ENCODE measurements around the gene LTBP3.

LTBP3 gene

GRCh38 chr11:65571420-65571819, 13.3 kb upstream of the LTBP3 start:
- DNase-seq (ENCODE audit: low spot score) = no peak

DNA sequence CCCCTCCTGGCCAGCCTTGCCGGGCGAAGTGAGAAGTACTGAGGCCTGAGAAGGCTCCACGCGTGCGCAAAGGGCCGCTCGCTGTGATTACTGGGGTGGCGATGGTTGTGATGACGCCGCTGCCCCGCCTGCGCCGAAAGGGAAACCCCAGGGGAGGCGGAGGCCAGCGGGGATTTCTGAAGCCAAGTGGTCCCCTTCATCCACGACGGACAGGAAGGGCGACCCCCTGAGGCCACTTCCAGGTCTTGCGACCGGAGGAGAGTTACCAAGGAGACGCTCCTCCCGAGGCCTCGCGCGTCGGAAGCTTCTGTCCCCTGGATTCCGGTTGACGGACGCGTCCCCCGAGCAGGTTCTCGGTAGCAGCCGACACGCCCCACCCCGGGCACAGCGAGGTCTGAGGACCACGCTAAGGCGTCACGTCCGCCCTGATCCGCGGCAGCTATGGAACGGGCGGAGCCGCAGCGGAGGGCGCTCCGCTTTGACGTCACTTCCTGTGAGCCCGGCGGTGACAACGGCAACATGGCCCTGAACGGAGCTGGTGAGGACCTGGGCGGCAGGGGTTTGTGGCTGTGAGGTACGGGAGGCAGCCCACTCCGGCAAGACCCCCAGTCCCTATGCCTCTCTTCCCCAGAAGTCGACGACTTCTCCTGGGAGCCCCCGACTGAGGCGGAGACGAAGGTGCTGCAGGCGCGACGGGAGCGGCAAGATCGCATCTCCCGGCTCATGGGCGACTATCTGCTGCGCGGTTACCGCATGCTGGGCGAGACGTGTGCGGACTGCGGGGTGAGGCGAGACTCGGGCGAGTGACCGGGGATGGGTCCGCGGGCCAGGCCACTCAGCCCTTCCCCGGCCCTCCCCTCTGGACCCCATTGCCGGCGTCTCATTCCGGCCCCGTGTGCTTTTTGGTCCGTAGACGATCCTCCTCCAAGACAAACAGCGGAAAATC, 12.1 kb upstream of the LTBP3 start, which contains the start of gene ZNRD2:
TSS of gene ZNRD2 (plus strand) at position 505 of the 946 bp plus-strand sequence. CDS start at position 520, 15 bp downstream.
- peak; percentile 98 for DNase-seq (ENCODE audit: low spot score)

GRCh38 chr11:65569164-65569972, 11.2 kb upstream of the LTBP3 start:
- DNase-seq (ENCODE audit: low spot score) = no peak

DNA sequence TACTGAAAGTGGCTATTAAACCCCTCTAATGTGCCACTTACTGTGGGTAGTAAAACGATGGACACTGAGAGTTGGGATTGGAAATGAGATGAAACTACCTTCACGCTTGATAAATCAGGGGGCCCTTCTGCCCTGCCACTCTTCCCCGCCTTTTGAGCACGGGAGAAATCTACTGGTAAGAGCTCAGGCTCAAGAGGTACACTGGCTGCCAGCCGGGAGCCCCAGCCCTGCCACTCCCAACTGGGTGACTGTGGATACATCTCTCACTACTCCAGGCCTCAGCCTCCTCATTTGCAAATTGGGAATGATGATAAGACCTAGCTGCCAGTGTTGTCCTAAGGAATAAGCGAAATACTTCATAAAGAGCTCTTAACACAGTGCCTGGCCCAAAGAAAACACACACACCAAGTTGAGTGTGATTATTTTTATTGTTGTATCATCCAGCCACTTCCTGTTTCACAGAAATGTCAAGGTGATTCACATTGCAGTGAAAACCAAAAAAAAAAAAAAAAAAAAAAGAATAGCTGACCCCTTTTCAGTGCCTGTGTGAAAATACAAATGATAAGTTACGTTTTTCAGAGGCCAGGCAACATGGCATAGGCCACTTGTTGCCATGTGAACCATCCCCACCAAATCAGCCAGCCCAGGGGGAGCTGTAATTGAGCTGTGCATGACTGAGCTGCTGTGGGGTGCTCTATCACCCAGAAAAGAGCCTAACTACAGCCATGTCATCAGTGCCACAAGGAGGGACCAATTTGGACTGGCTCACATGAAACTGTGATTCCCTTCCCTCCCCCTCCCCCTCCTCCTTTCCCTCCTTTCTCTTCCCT, 7.7 kb upstream of the LTBP3 start:
- peak; percentile 86 for DNase-seq (ENCODE audit: low spot score)

GRCh38 chr11:65564879-65565559, 6.9 kb upstream of the LTBP3 start:
- peak; percentile 43 for DNase-seq (ENCODE audit: low spot score)

GRCh38 chr11:65563601-65564000, 5.4 kb upstream of the LTBP3 start:
- DNase-seq (ENCODE audit: low spot score) = no peak

- no peak for DNase-seq (ENCODE audit: low spot score)
Measured at GRCh38 chr11:65562788-65563187, 4.6 kb upstream of the LTBP3 start.

- no peak for DNase-seq (ENCODE audit: low spot score)
Measured at GRCh38 chr11:65562020-65562419, 3.9 kb upstream of the LTBP3 start.

DNA sequence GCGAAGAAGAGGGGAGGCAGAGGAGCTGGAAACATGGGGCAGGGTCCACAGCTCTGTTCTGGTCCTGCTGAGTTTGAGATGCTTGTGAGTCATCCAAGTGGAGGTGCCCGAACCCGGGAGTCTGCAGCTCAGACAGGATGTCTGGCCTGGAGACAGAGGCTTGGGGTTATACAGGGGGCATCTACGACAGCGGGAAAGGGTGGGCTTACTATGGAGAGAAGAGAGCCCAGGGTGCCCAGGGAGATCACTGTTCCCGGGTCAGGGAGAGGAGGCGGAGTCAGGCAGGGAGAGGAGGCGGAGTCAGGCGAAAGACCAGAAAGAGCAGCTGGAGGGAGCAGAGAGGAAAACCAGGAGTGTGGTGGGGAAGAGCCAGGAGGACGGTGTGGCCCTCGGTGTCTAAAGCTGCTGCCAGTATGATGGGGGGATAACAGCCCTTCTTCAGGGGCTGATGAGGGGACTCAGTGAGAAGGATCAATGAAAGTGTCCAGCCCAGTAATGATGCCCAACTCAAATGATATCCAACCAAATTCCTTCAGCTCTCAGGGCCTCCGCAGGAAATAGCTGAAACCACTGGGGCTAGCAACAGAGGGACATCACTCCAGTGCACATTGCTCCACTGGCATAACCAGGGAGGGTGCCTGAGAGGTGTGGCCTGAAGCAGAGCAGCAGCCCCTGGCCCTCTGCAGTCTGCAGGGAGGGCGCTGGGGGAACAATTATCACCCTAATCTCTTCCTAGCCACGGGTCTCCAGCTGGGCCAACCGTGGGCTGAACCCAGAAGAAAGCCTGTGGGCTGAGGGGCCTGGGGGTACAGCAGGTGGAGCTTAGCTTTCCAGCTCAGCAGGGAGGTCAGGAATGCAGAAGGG, 2.6 kb upstream of the LTBP3 start:
- DNase-seq (ENCODE audit: low spot score) = no peak

GRCh38 chr11:65559951-65560537, 1.9 kb upstream of the LTBP3 start:
- no peak for DNase-seq (ENCODE audit: low spot score)

DNA sequence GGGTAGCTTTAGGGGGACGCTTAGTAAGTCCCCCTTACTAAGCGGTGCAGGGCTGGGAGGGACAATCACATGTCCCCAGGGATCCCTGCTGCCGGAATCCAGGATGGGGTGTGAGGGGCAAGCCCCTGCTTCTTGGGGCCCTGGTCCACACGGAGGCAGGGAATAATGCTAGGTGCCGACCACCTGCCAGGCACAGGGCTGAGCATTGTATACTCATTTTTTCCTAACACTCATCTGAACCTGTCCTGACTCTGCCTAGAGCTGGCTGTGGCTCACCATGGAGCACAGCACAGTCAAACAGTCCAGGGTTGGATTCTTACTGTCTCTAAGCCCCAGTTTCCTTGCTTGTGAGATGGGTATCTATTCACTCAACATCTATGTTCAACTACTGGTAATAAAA, 1.4 kb upstream of the LTBP3 start:
- DNase-seq (ENCODE audit: low spot score) = no peak

DNA sequence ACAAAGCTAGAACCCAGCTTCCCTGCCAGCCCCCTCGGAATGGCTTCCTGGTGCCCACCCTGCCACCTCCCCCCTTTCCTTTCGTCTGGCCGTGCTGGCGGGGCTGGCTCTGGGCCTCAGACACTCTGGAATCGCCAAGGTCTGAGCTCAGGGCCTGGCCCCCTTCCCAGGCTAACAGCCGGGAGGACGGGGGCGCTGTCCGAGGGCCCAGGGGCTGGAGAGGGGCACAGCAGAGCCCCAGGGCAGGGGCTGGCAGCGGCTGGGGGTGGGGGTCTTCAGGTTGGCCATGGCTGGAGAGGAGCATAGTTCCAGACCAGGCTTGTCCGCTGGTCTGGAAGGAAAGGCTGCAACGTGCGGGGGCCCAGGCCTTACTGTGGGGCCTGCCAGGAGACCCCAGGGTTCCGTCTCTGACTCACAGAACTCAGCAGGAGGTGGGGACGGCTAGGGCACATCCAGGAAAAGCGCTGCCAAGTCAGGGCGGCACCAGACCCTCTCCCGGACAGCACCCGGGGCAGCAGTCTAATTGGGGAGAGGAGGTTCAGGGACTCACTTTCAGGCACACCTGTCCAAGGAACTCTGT, 861 bp upstream of the LTBP3 start:
- no peak for DNase-seq (ENCODE audit: low spot score)

DNA sequence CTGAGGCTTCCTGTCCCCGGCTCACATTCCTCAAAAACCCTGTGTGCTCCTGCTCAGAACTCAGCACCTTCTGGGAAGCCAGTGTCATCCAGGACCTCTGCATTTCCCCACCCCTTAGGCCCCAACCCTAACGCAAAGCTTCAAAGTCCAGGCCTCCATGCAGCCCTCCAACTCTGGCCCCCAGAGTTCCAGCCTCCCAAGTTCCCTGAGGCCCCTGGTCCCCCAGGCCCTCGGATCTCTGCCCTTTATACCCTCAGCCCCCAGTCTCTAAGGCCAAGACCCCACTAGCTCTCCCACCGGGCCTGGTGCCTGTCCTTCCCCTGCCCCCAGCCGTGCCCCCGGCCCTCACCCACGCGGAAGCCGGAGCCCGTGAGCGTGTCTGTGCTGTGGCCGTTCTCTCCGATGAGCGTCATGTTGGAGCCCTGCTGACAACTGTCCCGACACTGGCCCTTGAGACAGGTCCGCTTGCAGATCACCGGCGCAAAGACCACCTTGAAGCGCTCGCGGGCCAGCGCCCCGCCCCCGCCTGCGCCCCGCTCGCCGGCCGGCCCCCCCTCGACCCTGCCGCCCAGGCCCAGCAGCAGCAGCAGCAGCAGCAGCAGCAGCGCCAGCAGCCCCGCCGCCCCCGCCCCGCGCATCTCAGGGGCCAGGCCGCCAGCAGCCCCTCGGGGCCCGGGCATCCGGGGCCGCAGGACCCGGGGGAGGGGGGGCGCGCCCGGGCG, 718 bp downstream of the LTBP3 start:
- DNase-seq (ENCODE audit: low spot score) = no peak

DNA sequence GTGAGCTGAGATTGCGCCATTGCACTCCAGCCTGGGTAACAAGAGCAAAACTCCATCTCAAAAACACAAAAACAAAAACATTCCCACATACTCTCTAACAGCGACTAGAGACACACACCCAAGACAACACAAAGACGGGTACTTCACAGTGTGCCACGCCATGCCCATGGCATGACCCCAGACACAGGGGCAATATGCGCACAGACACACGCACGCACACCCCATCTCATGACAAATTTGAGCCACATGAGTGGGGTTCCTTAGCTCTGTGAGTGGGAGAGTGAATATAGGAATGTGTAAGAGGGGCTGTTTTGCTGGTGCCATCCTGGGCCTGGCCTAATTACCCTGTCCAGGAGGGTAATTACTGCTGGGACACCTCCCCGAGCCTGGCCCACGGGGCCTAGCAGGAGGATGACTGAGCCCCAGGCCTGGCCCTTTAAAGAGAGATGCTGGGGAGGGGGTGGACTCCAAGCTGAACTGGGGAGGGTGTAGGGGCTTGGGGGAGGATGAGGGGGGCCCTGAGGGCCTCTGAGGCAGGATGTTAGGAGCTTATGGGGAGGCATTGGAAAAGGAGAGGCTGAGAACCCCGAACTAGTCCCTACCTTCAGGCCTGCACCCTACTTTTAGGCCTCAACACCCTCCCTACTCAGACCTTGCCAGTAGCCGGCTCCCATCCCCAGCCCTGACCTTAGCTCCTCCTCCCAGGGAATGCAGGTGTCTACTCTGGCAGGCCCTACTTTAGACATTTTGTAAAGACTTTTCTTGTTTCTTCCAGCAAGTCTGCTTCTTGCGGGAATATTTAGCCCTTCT, 1.5 kb downstream of the LTBP3 start:
- DNase-seq (ENCODE audit: low spot score) = no peak

- DNase-seq (ENCODE audit: low spot score) = no peak
Measured at GRCh38 chr11:65555693-65556231, 2.4 kb downstream of the LTBP3 start.

DNA sequence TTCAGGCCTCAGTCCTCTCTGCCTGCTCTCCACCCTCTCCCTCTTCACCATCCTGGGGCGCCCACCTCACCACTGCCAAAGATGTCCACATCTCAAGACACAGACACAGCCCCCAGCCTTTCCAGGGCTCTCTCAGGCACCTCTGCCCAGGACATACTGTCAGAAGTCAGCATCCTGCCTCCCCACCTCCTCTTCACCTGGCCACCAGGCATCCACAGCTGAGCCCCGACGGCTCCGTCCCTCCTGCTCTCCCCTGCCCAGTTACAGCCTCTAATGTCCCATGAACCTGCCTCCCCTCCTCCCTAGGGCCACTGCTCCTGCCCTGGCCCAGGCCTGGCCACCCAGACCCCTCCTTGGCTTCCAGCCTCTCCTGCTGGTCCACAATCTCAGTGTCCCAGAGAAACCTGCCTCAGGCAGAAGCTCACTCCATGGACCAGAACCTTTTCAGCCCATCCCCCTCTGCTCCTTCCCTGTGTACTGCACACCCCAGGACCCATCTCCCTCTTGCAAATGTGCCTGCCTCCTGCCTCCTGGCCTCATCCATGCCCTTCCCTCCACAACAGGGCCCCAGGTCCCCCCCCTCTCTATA, 3.2 kb downstream of the LTBP3 start:
- DNase-seq (ENCODE audit: low spot score) = no peak

- DNase-seq (ENCODE audit: low spot score) = no peak
Measured at GRCh38 chr11:65554057-65554818, 3.9 kb downstream of the LTBP3 start.
